ENCODE measurements around the gene GRIN1.
A peak's percentile ranks its signal among the peaks of the same experiment; 100 is the strongest.
"Not testable (repeated sequence)": the region's sequence is repeated elsewhere in the genome, so short reads cannot be mapped to it uniquely, and the experiment has no call there.

GRIN1 gene

DNA sequence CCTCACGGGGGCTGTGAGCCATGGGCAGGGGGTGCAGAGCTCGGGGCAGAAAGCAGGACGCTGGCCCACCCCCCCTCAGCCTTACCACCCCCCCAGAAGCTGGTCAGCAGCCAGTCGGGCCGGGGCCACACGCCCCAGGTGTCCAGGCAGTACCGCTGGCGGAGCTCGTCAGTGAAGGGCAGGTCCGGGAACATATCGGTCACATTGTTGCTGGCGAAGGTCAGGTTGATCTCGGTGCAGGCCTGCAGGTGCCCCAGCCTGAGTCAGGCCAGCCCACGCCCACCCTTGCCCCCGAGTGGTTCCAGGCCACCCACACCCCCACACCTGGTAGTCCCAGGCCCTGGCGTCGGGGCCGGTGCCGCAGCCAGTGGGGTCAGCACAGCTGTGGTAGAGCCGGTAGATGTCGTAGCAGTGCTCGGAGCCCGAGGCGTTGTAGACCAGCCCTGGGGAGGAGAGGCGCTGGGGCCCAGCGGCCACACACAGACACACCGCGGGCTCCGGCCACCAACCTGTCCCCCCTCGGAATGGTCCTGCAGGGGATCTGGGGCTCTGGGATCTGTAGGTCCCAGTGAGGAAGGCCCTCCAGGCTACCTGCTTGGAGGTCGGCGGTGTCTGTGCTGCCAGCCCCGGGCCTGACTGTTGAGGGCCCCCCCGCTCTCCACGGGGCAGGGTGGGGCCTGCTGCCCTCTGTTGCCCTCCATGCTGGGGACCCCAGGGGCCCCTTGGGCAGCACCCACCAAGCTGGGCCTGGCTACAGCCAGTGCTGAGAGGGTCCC lies 27.0 kb upstream of the GRIN1 start:
- no peak for DNase-seq

DNA sequence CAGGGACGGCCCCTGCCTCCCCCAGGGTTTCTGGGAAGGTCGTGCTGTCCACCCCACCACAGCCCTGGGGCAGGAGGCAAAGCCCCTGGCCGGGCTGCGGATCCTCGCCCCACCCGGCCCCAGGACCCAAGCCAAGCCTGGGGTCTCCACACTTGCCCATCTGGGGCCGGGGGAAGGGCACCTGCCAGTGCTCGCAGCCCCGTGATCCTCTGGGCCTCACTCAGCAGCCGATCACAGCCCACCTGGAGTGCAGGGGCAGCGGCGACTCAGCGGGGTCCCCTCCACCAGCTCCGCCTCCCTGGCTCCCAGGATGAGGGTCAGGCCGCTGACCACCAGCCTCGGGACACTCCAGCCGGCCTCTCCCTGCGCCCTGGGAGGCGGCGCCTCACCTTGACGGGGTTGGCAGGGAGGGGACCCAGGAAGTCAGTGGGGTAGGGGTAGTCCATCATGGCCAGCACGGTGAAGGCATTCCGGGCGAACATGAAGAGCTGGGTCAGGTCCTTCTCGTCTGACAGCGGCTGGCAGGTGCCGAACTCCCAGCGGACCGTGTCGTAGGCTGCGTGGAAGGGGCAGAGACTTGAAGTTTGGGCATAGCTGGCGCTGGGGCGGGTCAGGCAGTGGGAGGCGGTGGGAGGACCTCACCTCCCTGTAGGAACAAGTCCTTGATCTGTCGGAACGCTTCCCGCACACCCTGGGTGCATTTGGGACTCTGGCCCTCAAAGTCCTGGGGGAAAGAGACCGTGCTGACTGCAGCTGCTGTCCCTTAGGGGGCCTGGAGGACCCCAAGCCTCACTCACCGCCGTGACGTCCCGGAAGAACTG lies 26.2 kb upstream of the GRIN1 start:
- DNase-seq: no peak

DNA sequence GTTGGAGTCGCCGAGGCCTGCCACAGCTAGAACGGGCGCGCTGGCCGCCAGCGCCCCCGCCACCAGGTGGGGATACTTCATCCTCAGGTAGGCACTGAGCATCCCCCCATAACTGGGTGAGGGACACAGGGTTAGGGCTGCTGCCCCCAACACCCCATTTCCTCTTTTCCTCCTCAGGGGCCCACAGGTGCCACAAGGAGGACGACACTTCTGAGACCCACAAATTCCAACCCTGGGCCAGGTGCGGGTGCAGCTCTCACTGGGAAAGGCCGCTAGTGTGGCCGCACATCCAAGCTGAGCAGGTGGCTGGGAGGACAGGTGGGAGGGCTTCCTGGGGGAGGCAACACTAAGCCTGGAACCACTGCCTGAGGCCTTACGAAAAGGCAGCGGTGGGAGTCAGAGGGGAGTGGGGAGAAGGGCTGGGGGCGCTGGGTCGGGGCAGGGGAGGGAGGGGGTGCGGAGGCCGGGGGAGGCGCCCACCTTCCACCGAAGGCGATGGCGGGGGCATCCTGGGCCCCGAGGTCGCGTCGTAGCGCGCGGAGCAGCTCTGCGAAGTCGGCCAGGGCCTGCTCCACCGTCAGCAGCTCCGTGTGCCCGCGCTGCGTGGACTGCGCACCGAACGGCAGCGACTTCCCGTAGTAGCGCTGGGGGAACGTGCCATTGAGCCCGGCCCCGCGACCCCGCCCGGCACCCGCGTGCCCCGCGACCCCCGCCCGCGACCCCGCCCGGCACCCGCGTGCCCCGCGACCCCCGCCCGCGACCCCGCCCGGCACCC lies 25.4 kb upstream of the GRIN1 start:
- no peak for DNase-seq

DNA sequence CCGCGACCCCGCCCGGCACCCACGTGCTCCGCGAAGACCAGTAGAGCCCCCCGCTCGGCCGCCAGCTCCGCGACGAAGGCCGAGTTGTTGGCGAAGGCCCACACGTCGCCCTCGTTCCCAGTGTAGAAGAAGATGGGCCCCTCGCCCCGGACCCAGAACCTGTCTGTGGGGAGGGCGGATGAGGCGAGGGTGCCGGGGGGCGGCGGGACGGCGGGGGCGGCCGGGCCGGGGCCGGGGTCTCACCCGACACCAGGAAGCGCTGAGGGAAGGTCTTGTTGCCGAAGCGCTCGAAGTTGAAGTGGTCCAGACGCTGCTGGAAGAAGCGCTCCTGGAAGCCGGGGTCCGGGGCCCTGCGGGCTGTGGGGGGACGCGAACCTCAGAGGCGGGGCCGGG lies 24.7 kb upstream of the GRIN1 start:
- no peak for DNase-seq

DNA sequence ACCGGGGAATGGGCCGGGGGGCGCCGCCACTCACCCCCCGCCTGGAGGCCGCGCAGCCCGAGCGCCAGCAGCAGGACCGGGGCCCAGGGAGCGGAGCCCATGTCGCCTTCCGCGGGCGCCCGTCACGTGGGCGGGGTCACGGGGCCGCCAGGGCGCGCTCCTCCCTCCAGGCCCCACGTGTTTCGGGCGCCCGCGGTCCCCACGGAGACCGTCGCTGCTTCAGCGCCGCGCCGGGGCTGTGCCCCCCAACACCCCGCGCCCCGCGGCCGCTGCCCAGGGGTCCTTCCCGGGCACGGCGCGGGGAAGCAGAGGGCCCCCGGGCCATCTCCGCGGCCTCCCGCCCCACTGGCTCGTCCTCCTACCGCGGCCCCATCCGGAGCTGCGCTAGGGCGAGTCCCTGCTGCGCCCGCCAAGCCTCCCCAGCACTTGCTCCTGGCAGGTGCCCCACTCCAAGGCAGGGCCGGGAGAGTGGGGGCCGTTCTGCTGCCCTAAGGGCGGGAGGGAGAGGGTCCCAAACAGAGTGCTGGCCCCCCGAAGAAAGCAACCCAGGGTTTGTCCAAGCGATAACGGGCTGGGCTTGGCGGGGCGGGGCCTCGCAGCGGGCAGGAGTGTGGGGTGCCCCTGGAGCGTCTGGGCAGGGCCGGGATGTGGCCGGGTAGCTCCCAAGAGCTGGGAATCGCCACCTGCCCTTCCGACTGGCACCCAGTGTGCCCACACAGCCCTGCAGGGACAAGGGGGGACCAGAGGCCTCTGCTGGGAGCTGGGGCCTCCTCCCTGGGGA lies 24.2 kb upstream of the GRIN1 start, which contains the start of gene DPP7:
TSS of gene DPP7 (minus strand) at position 121 of the 781 bp plus-strand sequence. CDS start at position 101, 20 bp downstream.
- DNase-seq: peak; percentile 86

DNA sequence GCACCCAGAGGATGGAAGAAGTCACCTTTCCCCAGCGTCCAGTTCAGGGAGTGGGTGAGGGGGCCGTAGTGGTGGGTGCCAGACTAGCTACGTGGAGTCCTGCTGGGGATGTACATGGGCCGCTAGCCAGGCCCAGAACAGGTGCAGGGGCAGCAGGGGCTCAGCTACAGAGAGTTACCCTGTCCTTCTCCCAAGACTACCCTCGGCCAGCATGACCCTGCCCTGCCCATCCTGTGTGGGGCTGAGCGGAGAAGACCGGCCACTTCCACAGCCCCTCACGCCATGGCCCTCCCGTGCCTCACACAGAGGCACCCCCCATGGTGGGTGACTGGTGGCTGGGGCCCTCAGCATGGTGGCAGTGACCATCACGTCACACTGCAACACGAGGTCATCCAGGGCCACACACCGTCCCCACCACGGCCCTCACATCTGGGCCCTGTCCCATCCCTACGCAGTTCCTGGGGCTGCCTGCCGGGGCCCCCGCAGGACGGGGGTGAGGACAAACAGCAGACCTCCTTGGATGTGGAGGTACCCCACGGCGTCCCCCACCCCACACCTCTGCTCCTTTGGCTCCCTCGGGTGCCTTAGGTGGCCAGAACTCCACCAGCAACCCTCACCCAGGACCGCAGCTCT lies 23.4 kb upstream of the GRIN1 start:
- no peak for DNase-seq

DNA sequence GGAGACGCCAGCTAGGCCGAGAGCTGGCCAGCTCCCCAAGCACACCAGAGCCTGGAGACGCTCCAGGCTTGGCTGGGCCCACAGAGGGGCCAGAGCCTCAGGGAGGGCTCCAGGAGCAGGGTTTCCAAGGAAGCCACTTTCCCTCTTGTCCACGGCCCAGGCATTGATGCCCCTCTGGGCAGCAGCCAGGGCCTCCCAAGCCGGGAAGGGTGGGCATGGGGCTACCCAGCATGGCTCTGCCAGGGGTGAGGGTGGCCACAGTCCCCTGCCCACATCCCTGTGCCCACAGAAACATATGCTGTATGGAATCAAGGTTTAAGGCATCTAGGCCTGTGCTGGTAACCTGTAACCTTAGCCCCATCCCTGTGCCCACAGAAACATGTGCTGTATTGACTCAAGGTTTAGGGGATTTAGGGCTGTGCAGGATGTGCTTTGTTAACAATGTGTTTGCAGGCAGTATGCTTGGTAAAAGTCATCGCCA lies 22.9 kb upstream of the GRIN1 start:
- DNase-seq: no peak

DNA sequence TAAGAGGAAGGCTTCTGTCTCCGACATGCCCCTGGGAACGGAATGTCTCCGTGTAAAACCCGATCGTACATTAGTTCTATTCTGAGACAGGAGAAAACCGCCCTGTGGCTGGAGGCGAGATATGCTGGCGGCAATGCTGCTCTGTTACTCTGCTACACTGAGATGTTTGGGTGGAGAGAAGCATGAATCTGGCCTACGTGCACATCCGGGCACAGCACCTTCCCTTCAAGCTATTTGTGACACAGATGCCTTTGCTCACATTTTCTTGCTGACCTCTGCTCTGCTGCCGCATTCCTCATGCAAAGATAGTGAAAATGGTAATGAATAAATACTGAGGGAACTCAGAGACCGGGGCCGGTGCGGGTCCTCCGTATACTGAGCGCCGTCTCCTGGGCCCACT lies 22.2 kb upstream of the GRIN1 start:
- no peak for DNase-seq

DNA sequence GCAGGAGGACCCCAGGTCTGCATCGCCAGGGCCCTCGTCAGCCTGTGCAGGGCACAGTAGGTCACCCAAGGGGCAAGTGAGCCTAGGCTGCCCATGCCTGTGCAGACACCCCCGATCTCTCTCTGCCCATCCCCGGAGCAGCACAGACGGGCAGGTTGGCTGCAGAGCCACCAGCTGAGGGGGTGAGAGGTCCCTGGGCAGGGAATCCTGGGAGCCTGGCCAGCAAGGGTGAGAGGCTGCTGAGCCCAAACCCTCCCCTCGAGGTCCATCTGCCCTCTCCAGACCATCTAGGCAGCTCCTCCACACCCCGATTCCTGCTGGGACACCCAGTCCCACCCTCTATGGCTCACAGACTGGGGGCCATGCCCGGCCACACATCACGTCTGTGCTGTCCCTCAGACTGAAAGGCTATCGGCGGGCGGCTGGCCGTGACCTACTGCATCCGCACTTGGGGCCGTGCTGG lies 21.7 kb upstream of the GRIN1 start:
- no peak for DNase-seq

DNA sequence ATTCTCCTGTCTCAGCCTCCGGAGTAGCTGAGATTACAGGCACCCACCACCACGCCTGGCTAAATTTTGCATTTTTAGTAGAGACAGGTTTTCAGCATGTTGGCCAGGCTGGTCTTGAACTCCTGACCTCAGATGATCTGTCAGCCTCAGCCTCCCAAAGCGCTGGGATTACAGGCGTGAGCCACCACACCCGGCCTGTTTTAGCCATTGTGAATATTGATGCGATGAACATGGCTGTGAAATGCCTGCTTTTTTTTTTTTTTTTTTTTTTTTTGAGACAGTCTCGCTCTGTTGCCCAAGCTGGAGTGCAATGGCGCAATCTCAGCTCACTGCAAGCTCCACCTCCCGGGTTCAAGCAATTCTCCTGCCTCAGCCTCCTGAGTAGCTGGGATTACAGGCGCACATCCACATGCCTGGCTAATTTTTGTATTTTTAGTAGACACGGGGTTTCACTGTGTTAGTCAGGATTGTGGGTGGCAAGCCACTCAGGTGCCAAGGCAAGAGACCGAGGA lies 20.8 kb upstream of the GRIN1 start:
- not testable (repeated sequence) for DNase-seq

DNA sequence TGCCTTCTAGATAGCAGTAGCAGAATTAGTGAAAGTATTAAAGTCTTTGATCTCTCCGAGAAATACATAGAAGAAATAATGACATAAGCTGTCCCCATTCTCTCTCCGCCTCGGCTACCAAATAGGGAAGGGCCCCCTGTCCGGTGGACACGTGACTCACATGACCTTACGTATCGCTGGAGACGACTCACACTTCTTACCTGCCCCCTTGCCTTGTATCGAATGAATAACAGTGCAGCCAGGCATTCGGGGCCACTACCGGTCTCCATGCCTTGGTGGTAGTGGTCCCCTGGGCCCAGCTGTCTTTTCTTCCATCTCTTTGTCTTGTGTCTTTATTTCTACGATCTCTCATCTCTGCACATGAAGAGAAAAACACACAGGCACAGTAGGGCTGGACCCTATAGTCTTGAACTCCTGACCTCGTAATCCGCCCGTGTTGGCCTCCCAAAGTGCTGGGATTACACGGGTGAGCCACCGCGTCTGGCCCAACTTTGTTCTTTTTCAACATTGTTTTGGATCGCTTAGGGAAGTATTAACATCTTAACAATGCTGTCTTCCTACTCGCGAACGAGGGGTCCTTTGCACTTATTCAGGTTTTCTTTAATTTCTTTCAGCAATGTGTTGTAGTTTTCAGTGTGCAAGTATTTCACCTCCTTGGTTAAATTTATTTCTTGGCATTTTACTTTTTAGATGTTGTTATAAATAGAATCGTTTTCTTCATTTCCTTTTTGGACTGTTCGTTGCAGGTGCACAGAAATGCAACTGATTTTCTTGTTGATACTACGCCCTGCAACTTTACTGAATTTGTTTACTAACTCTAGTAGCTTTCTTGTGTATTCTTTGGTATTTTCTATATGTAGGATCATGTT lies 16.8 kb upstream of the GRIN1 start:
- not testable (repeated sequence) for DNase-seq

DNA sequence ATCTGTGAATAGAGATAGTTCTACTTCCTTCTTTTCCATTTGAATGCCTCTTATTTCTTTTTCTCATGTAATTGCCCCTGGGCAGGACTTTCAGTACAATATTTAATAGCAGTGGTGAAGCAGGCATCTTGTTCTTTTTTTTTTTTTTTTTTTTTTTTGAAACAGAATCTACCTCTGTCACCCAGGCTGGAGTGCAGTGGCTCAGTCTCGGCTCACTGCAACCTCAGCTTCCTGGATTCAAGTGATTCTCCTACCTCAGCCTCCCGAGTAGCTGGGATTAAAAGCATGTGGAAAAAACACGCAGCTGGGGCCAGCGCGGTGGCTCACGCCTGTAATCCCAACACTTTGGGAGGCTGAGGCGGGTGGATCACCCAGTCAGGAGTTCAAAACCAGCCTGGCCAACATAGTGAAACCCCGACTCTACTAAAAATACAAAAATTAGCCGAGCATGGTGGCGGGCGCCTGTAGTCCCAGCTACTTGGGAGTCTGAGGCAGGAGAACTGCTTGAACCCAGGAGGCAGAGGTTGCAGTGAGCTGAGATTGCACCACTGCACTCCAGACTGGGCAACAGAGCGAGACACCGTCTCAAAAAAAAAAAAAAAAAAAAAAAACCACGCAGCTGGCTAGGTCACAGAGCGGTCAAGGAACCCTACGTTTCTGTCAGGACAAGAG lies 16.0 kb upstream of the GRIN1 start:
- DNase-seq: not testable (repeated sequence)

DNA sequence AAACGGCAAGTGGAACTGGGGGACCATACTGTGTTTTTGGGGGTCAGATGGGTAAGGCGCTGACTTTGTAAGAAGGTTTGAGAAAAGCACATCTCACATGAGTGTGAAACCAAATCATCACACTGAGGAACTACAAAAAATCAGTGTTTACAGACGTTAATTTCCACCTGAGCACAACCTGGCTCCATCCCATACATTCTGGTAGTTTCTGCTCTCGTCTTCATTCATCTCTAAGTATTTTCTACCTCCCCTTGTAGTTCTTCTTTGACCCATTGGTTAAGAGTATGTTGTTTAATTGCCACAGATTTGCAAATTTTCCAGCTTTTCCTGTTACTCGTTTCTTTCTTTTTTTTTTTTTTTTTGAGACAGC lies 15.5 kb upstream of the GRIN1 start:
- no peak for DNase-seq

DNA sequence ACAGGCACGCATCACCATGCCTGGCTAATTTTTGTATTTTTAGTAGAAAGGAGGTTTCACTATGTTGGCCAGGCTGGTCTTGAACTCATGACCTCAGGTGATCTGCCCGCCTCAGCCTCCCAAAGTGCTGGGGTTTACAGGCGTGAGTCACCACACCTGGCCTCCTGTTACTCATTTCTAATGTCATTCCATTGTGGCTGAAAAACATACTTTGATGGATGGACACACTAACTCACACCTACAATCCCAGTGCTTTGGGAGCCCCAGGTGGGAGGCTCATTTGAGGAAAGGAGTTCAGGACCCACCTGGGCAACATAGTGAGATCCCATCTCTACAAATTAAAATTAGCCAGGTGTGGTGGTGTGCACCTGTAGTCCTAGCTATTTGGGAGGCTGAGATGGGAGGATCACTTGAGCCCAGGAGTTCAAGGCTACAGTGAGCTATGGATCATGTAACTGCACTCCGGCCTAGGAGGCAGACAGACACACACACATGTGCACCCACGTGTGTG lies 14.9 kb upstream of the GRIN1 start:
- DNase-seq: not testable (repeated sequence)

DNA sequence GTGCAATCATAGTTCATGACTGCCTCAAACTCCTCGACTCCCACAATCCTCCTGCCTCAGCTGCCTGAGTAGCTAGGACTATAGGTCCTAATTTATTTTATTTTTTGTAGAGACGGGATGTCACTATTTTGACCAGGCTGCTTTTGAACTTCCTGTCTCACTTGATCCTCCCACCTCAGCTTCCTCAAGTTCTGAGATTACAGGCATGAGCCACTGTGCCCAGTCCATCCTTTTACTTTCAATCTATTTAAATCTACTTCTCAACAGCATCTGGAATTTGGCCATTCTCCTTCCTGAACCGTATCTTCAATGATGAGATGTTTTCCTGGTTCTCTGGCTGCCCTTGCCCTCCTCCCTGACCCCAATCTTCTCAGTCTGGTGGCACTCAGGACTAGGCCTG lies 12.2 kb upstream of the GRIN1 start:
- DNase-seq: no peak

DNA sequence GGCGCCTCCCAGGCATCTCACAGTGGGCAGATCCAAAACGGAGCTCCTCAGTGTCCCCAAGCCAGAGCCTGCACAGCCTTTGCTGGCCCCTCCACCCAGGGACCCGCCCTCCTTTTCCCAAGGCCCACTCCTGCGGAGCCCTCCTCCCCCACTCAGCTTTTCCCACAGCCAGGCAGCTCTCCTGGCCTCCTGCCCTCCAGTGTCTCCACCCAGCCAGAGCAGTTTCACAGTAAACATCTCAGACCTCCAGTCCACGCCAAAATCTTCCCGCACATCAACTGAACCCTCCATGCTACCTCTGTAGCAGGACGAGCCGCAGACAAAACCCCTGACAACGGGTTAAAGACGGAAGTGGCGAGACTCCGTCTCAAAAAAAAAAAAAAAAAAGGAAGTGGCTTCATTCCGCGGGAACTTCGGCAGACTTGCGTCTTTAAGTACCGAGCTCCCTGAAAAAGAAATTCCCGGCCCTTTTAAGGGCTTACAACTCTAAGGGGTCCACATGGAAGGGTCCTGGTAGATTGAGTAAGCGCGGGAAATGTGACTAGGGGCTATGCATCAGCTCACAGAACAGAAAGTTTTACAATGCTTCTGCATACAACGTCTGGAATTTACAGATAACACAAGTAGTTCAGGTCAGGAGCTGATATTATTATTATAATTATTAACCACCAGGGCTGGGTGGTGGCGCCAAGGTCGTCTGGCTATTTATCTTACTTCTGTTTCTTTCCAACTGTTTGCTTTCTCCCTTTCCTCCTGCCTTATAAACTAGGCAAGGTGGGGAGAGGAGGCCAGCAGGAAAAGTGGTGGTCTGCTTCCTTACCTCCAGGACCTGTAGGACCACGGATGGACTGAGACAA lies 11.4 kb upstream of the GRIN1 start:
- DNase-seq: no peak

DNA sequence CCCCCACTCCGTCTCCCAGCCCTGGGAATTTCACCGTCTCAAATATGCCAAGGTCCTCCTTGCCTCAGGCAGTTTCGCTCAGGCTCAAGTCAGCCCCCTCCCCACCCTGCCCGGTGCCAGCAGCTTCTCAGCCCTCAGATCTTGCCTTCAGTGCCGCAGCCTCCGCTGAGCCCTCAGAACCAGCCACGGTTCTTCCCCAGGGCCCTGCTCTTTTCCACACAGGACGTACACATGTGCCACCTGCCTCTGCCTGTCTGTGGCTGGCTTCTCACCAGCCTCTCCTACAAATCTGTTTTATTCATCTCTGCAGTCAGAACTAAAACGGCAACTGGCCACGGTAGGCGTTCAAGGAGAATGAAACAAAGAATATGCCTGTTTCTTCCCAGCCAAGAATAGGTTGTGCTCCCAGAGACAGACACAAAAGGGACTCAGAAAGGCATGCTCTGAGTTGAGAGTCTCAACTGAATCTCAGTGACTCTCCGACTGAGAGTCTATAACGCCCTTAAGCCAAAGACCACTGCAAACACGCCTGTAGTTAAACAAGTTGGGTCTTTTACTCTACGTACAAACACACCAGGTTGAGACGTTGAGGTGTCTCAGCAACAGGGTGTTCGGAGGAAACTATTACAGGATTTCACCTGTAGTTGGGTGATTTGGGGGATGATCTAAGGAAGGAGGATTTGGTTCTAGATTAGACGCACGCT lies 10.6 kb upstream of the GRIN1 start:
- DNase-seq: no peak

DNA sequence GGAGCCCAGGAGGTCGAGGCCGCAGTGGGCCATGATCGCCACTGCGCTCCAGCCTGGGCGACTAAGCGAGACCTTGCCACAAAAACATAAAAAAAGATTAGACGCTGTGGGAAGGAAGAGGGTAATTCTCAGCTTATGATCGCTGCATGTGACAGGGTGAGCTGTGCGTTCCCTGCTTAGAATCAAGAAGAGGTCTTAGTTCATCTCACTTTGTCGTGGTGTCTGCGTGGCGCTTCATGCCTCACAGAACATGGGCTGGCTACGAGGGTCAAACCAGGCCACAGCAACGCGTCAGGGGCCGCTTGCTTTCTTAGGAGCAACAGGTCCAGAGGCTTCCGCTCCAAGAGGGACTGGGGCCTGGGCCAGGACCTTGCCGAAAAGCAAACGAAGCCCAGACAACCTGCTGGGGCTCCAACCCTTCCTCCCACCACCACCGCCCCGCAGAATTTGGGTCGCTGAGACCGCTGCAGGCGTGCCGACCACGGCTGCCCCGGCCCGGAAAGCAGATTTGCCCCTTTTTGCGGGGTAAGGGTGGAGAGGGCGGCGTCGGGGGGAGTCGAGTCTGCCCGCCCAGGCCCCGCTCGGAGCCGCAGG lies 10.0 kb upstream of the GRIN1 start:
- DNase-seq: no peak

Measured in activated CD4-positive, CD25-positive, alpha-beta regulatory T cell treated with anti-CD3 and anti-CD28 coated beads, Interleukin-2, amount 50 U/mL, for 72 hours (primary cell).